Fibroblast of lung (primary cell): ENCODE data around the gene TSPAN3. TPM values are rescaled to one million over a fixed set of nuclear protein-coding genes. Genes with fewer than 3 reads are reported as not detected.

Experiments used
- DNase-seq, 2 donors: peaks; one replicate each; pipeline versions ENCODE4 v3.0.0 to v3.0.0-alpha.2; 2010; ENCODE audit warnings: low read depth in 2 of 2
- H2AFZ ChIP-seq: 2 replicates; pipeline ENCODE4 v1.5.1; 2012; ENCODE audit warnings: low read length, control low read depth, inconsistent platforms
- H3K27ac ChIP-seq: 2 replicates; pipeline ENCODE4 v1.5.1; 2011; ENCODE audit warnings: low read length, control low read depth; ENCODE audit not compliant: insufficient read depth
- H3K27me3 ChIP-seq: 2 replicates; pipeline ENCODE4 v1.5.1; 2011; ENCODE audit warnings: mild to moderate bottlenecking, low read length; ENCODE audit not compliant: control insufficient read depth, insufficient read depth
- H3K36me3 ChIP-seq: 2 replicates; pipeline ENCODE4 v1.5.1; 2011; ENCODE audit warnings: low read length; ENCODE audit not compliant: control insufficient read depth, insufficient read depth
- H3K4me1 ChIP-seq: 2 replicates; pipeline ENCODE4 v1.5.1; 2011; ENCODE audit warnings: low read length; ENCODE audit not compliant: control insufficient read depth, insufficient read depth; ENCODE audit errors: extremely low read depth
- H3K4me2 ChIP-seq: 2 replicates; pipeline ENCODE4 v1.5.1; 2011; ENCODE audit warnings: low read length, control low read depth; ENCODE audit not compliant: insufficient read depth; ENCODE audit errors: extremely low read depth
- H3K4me3 ChIP-seq, 4 experiments: fragments of 200-600 bp in 1 of 4; sonication (generic) in 1 of 4; replicated peaks in 1 of 4; 2 replicates each; pipeline ENCODE4 v1.5.1; 2011 to 2016; ENCODE audit warnings: low read length in 4 of 4, low read depth in 3 of 4, mild to moderate bottlenecking in 3 of 4, control low read depth in 2 of 4, inconsistent platforms in 1 of 4, mixed read lengths in 1 of 4; ENCODE audit not compliant: insufficient read depth in 1 of 4; ENCODE audit errors: control extremely low read depth in 1 of 4
- H3K79me2 ChIP-seq: 2 replicates; pipeline ENCODE4 v1.5.1; 2012; ENCODE audit warnings: mild to moderate bottlenecking, low read length, inconsistent platforms; ENCODE audit not compliant: control insufficient read depth, insufficient read depth
- H3K9ac ChIP-seq: 2 replicates; pipeline ENCODE4 v1.5.1; 2011; ENCODE audit warnings: mild to moderate bottlenecking, low read length, control low read depth; ENCODE audit not compliant: insufficient read depth
- H3K9me3 ChIP-seq: 2 replicates; pipeline ENCODE4 v1.5.1; 2012; ENCODE audit warnings: low read depth, low read length; ENCODE audit not compliant: control insufficient read depth, insufficient read depth
- H4K20me1 ChIP-seq: 2 replicates; pipeline ENCODE4 v1.5.1; 2011; ENCODE audit warnings: low read length; ENCODE audit not compliant: control insufficient read depth, insufficient read depth; ENCODE audit errors: extremely low read depth
- EZH2 ChIP-seq: IDR thresholded peaks from 2 replicates; pipeline ENCODE4 v1.5.1; 2012; ENCODE audit warnings: low read length, control low read depth, mild to moderate bottlenecking; ENCODE audit errors: missing control alignments
- polyA plus RNA-seq, 2 donors: library from polyadenylated mRNA; depleted of rRNA in 1 of 2; stranded (reverse) in 1 of 2; unstranded in 1 of 2; fragments of >200 nt; gene quantifications; 2 replicates each; pipeline ENCODE4 v1.2.1, GENCODE V29; 2011 to 2012; ENCODE audit warnings: missing spikeins in 1 of 2
- total RNA-seq: library from RNA; depleted of rRNA; stranded (reverse); fragments of >200 nt; gene quantifications from 2 replicates; pipeline ENCODE4 v1.2.1, GENCODE V29; 2014
- TF ChIP-seq, protein P1 (sequence below), 2 donors: IDR thresholded peaks in 1 of 2; conservative IDR thresholded peaks in 1 of 2; 1 replicate in 1 of 2; 2 replicates in 1 of 2; pipeline ENCODE4 v1.5.1; 2011 to 2012; ENCODE audit warnings: low read length in 2 of 2, control low read depth in 1 of 2, inconsistent platforms in 1 of 2, low read depth in 1 of 2, mild to moderate bottlenecking in 1 of 2

TSPAN3 gene
- total and polyA plus RNA-seq, 2 donors (not counting 1 experiment from before 2014, with no cell fraction given) = 225 to 472 TPM

DNA sequence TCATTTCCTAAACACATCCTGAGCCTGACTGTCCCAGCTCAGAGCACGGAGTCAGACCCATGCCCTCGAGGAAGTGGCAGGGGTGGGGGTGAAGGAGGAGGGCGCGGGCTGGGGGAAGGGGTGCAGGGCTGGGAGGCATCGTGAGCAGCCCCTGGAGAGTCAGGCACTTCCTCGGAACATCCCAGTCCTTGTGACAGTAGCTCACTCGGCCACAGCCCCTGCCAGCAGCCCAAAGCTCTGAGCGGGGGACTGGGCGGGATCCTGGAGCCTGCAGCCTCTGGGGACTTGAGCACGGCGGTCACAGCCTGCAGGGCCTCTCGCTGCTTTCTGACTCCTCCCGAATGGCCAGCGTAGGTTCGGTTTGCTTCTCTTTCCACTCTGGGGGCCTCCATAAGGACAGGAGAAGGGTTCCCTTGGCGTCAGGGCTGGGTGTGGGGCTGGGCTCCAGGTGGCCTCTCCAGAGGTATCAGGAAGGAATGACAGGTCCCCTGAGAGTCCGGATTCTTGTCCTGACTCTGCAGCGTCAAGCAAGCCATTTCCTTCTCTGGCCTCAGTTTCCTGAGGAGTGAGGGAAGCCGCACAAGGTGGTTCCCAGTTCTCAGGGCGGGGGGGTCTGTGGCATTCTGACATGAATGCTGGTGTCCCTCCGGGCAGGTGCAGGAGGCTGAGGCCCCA is 55.1 kb downstream of the TSPAN3 start:
- TF ChIP-seq EZH2 = no peak
- TF ChIP-seq, protein P1, sequence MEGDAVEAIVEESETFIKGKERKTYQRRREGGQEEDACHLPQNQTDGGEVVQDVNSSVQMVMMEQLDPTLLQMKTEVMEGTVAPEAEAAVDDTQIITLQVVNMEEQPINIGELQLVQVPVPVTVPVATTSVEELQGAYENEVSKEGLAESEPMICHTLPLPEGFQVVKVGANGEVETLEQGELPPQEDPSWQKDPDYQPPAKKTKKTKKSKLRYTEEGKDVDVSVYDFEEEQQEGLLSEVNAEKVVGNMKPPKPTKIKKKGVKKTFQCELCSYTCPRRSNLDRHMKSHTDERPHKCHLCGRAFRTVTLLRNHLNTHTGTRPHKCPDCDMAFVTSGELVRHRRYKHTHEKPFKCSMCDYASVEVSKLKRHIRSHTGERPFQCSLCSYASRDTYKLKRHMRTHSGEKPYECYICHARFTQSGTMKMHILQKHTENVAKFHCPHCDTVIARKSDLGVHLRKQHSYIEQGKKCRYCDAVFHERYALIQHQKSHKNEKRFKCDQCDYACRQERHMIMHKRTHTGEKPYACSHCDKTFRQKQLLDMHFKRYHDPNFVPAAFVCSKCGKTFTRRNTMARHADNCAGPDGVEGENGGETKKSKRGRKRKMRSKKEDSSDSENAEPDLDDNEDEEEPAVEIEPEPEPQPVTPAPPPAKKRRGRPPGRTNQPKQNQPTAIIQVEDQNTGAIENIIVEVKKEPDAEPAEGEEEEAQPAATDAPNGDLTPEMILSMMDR (conservative IDR thresholded peaks at IDR 0.05 in 1 of 2, IDR thresholded peaks at IDR 0.05 in 1 of 2; ENCODE audit: low read depth in 1 of 2, low read length in 2 of 2) = no peak
- no peak overlapping the region for H2AFZ ChIP-seq
- no peak overlapping the region for H3K4me3 ChIP-seq
- H3K4me2 ChIP-seq = no peak overlapping the region
- DNase-seq = no peak
- H3K9ac ChIP-seq = no peak overlapping the region
- H3K36me3 ChIP-seq = no peaks in the 10 kb centered on the region
- no peaks in the 10 kb centered on the region for H3K4me1 ChIP-seq
- no peaks in the 10 kb centered on the region for H3K79me2 ChIP-seq
- no peaks in the 10 kb centered on the region for H3K9me3 ChIP-seq
- peaks cover 2% of the 10 kb centered on the region for H3K27me3 ChIP-seq
- H4K20me1 ChIP-seq = no peaks in the 10 kb centered on the region
- no peak overlapping the region for H3K27ac ChIP-seq

GRCh38 chr15:77014132-77015081 is 56.5 kb downstream of the TSPAN3 start:
- Histone ChIP-seq H3K4me1 (no peaks in the 10 kb centered on the region), H3K9ac (no peak overlapping the region), H3K4me2 (no peak overlapping the region), H2AFZ (no peak overlapping the region), H3K4me3 (no peak overlapping the region), H3K79me2 (no peaks in the 10 kb centered on the region), H3K9me3 (no peaks in the 10 kb centered on the region), H3K27ac (no peak overlapping the region), H4K20me1 (no peaks in the 10 kb centered on the region), H3K27me3 (peaks cover 2% of the 10 kb centered on the region), H3K36me3 (no peaks in the 10 kb centered on the region)
- no peak for DNase-seq
- TF ChIP-seq, protein P1 (conservative IDR thresholded peaks at IDR 0.05 in 1 of 2, IDR thresholded peaks at IDR 0.05 in 1 of 2; ENCODE audit: low read depth in 1 of 2, low read length in 2 of 2) = no peak
- TF ChIP-seq EZH2 = no peak

- Histone ChIP-seq H3K27me3 (peaks cover 2% of the 10 kb centered on the region), H3K79me2 (no peaks in the 10 kb centered on the region), H3K9ac (no peak overlapping the region), H3K4me3 (no peak overlapping the region), H3K27ac (no peak overlapping the region), H3K9me3 (no peaks in the 10 kb centered on the region), H2AFZ (no peak overlapping the region), H3K4me2 (no peak overlapping the region), H4K20me1 (no peaks in the 10 kb centered on the region), H3K36me3 (no peaks in the 10 kb centered on the region), H3K4me1 (no peaks in the 10 kb centered on the region)
- DNase-seq = no peak
- TF ChIP-seq EZH2 = no peak
- TF ChIP-seq, protein P1 (conservative IDR thresholded peaks at IDR 0.05 in 1 of 2, IDR thresholded peaks at IDR 0.05 in 1 of 2; ENCODE audit: low read depth in 1 of 2, low read length in 2 of 2) = no peak
These were observed 57.2 kb downstream of the TSPAN3 start for GRCh38 chr15:77013776-77014131.
